ENCODE measurements around the gene CD79A. TPM values are rescaled to one million over a fixed set of nuclear protein-coding genes. Genes with fewer than 3 reads are reported as not detected.

CD79A gene
- polyA plus RNA-seq, 3 donors, result 1.9 to 2.7 (median 2.1) TPM

DNA sequence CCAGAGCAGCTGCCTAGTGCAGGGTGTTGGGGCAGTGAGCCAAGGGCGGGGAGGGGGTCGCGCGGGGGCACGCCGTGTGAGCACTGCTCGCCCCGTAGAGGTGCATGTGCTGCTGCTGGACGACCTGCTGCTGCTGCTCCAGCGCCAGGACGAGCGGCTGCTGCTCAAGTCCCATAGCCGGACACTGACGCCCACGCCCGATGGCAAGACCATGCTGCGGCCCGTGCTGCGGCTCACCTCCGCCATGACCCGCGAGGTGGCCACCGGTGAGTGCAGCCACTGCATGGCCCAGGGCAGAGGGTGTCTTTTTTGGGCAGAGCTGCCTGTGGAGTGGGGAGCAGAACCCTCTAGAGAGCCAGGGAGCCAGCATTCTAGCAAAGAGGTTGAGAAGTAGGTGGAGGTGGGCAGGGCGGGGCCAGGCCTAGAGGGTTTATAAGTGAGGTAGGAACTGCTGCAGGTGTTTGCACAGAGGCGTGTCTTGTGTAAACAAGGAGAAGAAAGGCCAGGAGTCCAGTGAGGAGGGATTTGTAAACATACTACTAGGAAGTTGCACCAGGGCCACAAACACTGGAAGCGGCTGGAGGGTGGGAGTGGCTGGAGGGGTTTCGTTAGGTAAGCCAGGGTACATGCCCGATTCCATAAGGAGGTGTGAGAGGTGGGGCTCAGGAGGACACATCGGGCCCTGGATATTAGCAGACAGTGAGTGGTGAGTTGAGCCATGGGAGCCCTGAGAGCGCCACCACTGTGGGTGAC, 27.2 kb downstream of the CD79A start:
- no peaks in the 10 kb centered on the region for H3K9me3 ChIP-seq (replicated peaks in 1 of 2; ENCODE audit: control insufficient read depth in 1 of 2, insufficient read depth in 1 of 2, low read length in 2 of 2)
- peaks cover 98% of the 10 kb centered on the region for H4K20me1 ChIP-seq (ENCODE audit: insufficient read depth, low read length)
- H3K4me1 ChIP-seq (ENCODE audit: control insufficient read depth in 1 of 2, insufficient read depth in 2 of 2, low read length in 2 of 2), result no peaks in the 10 kb centered on the region
- intact Hi-C loops (cut with micrococcal nuclease), result no loop called here
- 97% methylated on average over 28 of the region's 30 CpGs for WGBS (ENCODE audit: insufficient coverage)
- H3K27me3 ChIP-seq (ENCODE audit: control insufficient read depth in 2 of 2, insufficient read depth in 2 of 2, low read length in 2 of 2), result no peaks in the 10 kb centered on the region
- H3K4me3 Mint-ChIP-seq, result no peak overlapping the region
- peaks cover 72 to 84% of the 10 kb centered on the region in 2 donors for H3K36me3 Mint-ChIP-seq
- peaks cover 4% of the 10 kb centered on the region for H3K79me2 ChIP-seq (ENCODE audit: insufficient read depth, low read length)
- H3K27ac ChIP-seq (ENCODE audit: low read depth in 1 of 2, low read length in 2 of 2), result no peak overlapping the region
- no peak overlapping the region for H3K9ac ChIP-seq (ENCODE audit: insufficient read depth, low read length, poor library complexity, severe bottlenecking)
- H3K27me3 Mint-ChIP-seq (ENCODE audit: low read depth in 3 of 3), result peaks cover 2 to 4% (median 4%) of the 10 kb centered on the region in 3 donors
- H3K4me1 Mint-ChIP-seq, result peaks cover 4% of the 10 kb centered on the region
- H3K27ac Mint-ChIP-seq, result no peak overlapping the region
- peaks cover 0 to 2% (median 0%) of the 10 kb centered on the region in 7 donors for H3K9me3 Mint-ChIP-seq
- H2AFZ ChIP-seq (ENCODE audit: insufficient read depth, low read depth, low read length, poor library complexity, severe bottlenecking), result no peak overlapping the region
- TF ChIP-seq, protein P1, sequence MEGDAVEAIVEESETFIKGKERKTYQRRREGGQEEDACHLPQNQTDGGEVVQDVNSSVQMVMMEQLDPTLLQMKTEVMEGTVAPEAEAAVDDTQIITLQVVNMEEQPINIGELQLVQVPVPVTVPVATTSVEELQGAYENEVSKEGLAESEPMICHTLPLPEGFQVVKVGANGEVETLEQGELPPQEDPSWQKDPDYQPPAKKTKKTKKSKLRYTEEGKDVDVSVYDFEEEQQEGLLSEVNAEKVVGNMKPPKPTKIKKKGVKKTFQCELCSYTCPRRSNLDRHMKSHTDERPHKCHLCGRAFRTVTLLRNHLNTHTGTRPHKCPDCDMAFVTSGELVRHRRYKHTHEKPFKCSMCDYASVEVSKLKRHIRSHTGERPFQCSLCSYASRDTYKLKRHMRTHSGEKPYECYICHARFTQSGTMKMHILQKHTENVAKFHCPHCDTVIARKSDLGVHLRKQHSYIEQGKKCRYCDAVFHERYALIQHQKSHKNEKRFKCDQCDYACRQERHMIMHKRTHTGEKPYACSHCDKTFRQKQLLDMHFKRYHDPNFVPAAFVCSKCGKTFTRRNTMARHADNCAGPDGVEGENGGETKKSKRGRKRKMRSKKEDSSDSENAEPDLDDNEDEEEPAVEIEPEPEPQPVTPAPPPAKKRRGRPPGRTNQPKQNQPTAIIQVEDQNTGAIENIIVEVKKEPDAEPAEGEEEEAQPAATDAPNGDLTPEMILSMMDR (IDR thresholded peaks at IDR 0.05), result no peak
- H3K4me3 ChIP-seq (replicated peaks in 1 of 3; ENCODE audit: low read depth in 2 of 3, low read length in 3 of 3), result no peak overlapping the region
- peaks cover 81 to 87% of the 10 kb centered on the region in 2 donors for H3K36me3 ChIP-seq (replicated peaks in 1 of 2; ENCODE audit: control insufficient read depth in 1 of 2, insufficient read depth in 2 of 2, low read length in 2 of 2)
- no peak overlapping the region for H3K4me2 ChIP-seq (replicated peaks; ENCODE audit: extremely low read depth, low read length, poor library complexity, severe bottlenecking)
- DNase-seq, result no peak

DNA sequence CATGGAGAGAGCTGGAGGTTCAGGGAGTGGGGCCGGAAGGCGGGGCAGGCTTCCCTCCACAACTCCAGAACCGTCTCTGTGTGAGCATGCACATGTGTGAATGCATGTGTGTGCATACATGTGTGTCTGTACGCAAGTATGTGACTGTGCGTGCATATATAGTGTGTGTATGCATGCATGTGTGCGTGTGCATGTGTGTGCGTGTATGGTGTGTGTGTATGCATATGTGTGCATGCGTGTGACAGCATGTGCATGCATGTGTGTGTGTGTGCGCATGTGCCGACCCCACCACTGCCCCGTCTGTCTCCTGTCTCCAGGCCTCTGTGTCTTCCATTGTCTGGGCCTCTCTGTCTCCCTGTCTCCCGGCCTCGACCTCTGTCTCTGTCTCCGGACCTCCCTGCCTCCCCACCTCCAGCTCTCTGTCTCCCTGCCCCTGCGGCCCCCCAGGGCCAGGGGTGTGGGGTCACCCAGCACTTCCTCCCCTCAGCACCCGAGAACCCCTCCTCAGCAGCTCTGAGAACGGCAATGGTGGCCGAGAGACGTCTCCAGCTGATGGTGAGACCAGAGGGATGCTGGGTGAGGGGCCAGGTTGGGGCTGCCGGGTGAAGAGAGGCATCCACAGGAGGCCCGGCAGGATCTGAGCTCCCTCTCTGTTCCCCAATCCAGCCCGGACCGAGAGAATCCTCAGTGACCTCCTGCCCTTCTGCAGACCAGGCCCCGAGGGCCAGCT, 28.4 kb downstream of the CD79A start:
- peaks cover 8% of the 10 kb centered on the region for H3K4me1 Mint-ChIP-seq

More for the DNA sequence above, 28.4 kb downstream of the CD79A start:
- H3K4me1 ChIP-seq (ENCODE audit: control insufficient read depth in 1 of 2, insufficient read depth in 2 of 2, low read length in 2 of 2), result no peaks in the 10 kb centered on the region
- H3K4me3 ChIP-seq (replicated peaks in 1 of 3; ENCODE audit: low read depth in 2 of 3, low read length in 3 of 3), result no peak overlapping the region
- DNase-seq, result no peak
- peaks cover 4% of the 10 kb centered on the region for H3K79me2 ChIP-seq (ENCODE audit: insufficient read depth, low read length)
- TF ChIP-seq, protein P1 (IDR thresholded peaks at IDR 0.05), result no peak
- no peaks in the 10 kb centered on the region for H3K9me3 ChIP-seq (replicated peaks in 1 of 2; ENCODE audit: control insufficient read depth in 1 of 2, insufficient read depth in 1 of 2, low read length in 2 of 2)
- no peak overlapping the region for H2AFZ ChIP-seq (ENCODE audit: insufficient read depth, low read depth, low read length, poor library complexity, severe bottlenecking)
- H3K27me3 Mint-ChIP-seq (ENCODE audit: low read depth in 3 of 3), result peaks cover 4 to 7% (median 6%) of the 10 kb centered on the region in 3 donors
- H3K4me2 ChIP-seq (replicated peaks; ENCODE audit: extremely low read depth, low read length, poor library complexity, severe bottlenecking), result no peak overlapping the region
- WGBS (ENCODE audit: insufficient coverage), result 95% methylated on average over 19 of the region's 24 CpGs
- H3K27ac ChIP-seq (ENCODE audit: low read depth in 1 of 2, low read length in 2 of 2), result no peak overlapping the region
- H3K9ac ChIP-seq (ENCODE audit: insufficient read depth, low read length, poor library complexity, severe bottlenecking), result no peak overlapping the region
- peak overlapping the region in 4 of 7 donors; percentile 3 to 53 (median 15) for H3K27ac Mint-ChIP-seq
- H4K20me1 ChIP-seq (ENCODE audit: insufficient read depth, low read length), result peaks cover 98% of the 10 kb centered on the region
- H3K36me3 Mint-ChIP-seq, result peaks cover 64 to 73% of the 10 kb centered on the region in 2 donors
- H3K4me3 Mint-ChIP-seq, result no peak overlapping the region
- intact Hi-C loops (cut with micrococcal nuclease), result no loop called here
- H3K36me3 ChIP-seq (replicated peaks in 1 of 2; ENCODE audit: control insufficient read depth in 1 of 2, insufficient read depth in 2 of 2, low read length in 2 of 2), result peaks cover 71 to 75% of the 10 kb centered on the region in 2 donors
- H3K27me3 ChIP-seq (ENCODE audit: control insufficient read depth in 2 of 2, insufficient read depth in 2 of 2, low read length in 2 of 2), result no peaks in the 10 kb centered on the region
- H3K9me3 Mint-ChIP-seq, result peaks cover 0 to 2% (median 0%) of the 10 kb centered on the region in 7 donors

All from CD14-positive monocyte (primary cell).